Fibroblast of mammary gland (primary cell): ENCODE data around the gene C19orf38.

Experiments used
- DNase-seq: peaks from one replicate; pipeline ENCODE4 v3.0.0-alpha.2; 2010; ENCODE audit warnings: low read depth
- H3K4me3 ChIP-seq: 2 replicates; pipeline ENCODE4 v1.5.1; 2011; ENCODE audit warnings: low read depth, mild to moderate bottlenecking, low read length, moderate library complexity; ENCODE audit not compliant: control insufficient read depth
- TF ChIP-seq, protein P1 (sequence below): conservative IDR thresholded peaks from 2 replicates; pipeline ENCODE4 v1.5.1; 2011; ENCODE audit warnings: low read depth, low read length, inconsistent platforms; ENCODE audit not compliant: control insufficient read depth, insufficient read depth

Gene C19orf38

DNA sequence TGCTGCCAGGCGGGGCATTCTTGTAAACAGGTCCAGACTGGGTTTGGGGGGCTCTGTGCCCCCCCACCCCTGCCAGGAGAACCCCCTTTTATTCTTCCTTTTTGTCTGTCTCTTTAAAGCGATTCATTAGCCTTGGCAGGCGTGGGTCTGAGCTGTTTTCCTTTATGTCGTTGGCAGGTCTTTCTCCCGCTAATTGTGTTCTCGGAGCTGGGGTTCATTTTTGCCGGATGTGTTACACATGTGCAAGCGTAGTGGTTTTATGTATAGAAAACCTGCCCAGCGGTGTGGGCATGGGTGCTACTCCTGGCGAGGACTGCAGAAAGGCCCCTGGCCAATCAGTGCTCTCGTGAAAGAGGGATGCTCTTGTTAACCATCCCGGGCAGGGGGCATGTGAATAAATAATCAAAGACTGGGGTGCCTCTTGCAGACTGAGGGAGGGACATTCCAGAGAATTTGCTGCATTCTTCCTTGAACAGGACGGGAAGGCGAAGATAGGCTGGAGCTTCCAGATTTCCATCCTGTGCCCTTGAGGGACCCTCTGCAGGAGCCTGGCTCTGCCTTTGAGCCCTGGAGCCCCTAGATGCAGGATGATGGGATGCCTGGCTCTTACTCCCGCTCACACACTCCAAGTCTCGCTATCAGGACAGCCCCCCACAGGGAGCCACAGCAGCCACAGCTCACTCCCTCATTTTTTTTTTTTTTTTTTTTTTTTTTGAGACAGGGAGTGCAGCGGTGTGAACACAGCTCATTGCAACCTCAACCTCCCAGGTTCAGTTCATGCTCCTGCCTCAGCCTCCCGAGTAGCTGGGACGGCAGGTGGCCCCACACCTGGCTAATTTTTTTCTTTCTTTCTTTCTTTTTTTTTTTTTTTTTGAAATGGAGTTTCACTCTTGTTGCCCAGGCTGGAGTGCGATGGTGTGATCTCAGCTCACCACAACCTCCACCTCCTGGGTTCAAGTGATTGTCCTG lies 37.3 kb downstream of the C19orf38 start:
- TF ChIP-seq, protein P1, sequence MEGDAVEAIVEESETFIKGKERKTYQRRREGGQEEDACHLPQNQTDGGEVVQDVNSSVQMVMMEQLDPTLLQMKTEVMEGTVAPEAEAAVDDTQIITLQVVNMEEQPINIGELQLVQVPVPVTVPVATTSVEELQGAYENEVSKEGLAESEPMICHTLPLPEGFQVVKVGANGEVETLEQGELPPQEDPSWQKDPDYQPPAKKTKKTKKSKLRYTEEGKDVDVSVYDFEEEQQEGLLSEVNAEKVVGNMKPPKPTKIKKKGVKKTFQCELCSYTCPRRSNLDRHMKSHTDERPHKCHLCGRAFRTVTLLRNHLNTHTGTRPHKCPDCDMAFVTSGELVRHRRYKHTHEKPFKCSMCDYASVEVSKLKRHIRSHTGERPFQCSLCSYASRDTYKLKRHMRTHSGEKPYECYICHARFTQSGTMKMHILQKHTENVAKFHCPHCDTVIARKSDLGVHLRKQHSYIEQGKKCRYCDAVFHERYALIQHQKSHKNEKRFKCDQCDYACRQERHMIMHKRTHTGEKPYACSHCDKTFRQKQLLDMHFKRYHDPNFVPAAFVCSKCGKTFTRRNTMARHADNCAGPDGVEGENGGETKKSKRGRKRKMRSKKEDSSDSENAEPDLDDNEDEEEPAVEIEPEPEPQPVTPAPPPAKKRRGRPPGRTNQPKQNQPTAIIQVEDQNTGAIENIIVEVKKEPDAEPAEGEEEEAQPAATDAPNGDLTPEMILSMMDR = no peak
- no peak overlapping the region for H3K4me3 ChIP-seq

DNA sequence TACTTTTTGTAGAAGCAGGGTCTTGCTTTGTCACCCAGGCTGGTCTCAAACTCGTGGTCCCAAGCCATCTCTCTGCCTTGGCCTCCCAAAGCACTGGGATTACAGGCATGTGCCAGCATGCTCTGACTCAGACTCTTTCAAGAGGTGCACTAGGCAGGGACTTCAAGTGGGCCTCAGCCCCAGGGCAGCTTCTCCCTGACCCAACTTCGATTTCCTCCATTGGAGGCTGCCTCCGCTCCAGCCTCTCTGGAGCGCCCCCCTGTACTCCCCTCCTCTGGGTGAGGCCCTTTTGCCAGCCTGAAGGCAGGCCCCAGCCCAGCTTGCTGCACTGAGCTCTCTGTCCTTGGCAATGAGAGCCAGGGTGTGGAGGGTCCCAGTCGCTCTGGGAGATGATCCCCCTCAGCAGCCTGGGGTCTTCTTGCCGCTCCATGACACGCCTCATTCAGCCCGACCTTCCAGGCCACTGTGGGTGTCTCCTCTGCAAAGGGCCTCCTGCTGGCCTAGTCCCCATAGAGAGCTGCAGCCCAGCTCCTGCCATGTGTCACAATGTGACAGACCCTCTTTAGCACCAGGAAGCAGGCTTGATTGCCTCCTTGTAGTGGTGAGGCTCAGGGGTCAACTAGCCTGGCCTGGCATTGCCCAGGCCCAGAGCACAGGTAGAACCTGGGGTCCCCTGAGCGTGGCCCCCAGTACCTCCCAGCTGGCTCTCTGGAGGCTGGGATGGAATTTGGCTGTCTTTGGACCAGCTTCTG lies 39.6 kb downstream of the C19orf38 start:
- no peak for DNase-seq
- TF ChIP-seq, protein P1 = no peak
- H3K4me3 ChIP-seq = no peak overlapping the region

More for the DNA sequence above, 37.3 kb downstream of the C19orf38 start:
- DNase-seq = no peak

DNA sequence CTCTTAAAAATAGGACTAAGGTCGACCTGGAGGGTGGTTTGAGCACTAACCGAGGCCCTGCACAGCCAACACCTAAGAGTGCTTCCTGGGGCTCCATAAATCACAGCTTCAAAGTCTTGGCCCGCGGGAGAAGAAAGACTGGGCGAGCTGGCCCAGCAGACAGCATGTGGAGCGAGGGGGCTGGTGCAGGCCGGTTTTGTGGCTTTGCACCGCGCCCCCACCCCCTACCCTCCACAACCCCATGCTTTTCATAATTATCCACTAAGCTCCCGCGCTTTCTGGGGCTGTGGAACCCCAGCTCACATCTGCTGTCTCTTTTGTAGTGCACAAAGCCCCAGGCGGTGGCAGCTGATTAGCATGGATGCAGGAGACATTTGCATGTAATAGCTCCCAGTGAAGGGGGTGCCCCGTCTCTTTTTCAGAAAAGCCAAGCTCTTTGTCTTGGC lies 40.2 kb downstream of the C19orf38 start:
- TF ChIP-seq, protein P1 = no peak
- DNase-seq = no peak
- no peak overlapping the region for H3K4me3 ChIP-seq

DNA sequence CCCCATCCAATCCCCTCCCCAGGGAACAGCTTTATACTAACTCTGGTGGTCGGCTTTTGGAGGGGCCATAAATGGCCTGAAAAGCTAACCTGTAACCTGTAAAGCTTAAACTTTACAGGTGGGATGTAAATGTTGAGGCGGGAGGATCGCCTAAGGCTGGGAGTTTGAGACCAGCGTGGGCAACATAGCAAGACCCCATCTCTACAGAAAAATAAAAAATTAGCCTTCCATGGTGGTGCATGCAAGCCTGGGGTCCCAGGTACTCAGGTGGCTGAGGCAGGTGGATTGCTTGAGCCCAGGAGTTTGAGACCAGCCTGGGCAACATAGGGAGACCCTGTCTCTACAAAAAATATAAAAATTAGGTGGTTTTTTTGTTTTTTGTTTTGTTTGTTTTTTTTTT lies 41.7 kb downstream of the C19orf38 start:
- DNase-seq = no peak
- TF ChIP-seq, protein P1 = no peak
- no peak overlapping the region for H3K4me3 ChIP-seq

DNA sequence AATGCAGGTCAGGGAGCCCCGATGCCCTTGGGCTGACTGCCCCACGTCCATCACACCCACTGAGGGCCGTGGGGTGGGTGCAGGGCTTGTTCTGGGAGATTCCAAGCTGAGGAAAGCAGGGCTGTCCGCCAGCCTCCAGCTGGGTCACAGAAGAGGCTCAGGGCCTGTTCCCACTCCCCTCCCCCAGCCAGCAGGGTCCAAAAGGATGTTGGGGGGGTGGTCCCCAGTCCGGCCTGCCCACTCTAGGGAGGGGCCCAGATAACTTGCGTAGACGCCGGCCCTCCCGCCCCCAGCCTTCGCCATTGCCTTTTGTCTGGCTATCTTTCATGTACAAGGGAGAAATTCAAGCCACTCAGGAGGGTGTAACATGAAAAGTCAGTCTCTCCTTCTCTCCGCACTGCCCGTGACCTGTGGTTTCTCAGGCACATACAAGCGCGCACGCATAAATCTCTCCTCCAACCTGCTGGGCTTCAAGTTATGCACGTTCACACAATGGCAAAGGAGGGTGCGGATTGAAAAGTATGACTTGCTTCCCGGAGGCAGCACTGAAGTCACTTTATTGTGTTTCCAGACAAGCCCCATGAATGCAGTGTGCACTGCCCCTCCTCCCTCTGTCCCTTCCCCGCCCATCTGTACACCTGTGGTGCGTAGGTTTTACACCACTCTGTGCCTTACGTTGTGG lies 43.3 kb downstream of the C19orf38 start:
- TF ChIP-seq, protein P1 = no peak
- no peak overlapping the region for H3K4me3 ChIP-seq
- DNase-seq = no peak

DNA sequence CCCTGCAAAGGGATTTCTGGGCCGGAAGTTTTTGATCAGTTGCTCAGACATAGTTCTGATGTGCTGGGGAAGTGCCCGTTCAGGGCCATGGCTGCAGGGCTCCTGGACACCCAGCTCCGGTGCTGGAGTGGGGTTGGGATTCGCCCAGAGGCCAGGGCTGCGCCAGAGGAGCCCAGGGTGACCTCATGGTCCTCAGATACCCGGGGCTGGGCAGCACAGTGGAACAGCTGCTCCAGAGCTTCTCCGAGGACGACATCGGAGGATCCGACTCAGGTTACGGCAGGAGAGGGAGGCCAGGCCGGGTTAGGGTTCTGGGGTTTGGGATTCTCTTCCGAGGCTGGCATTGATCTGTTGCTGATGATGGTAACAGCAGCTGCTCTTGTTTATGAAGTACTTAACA lies 44.0 kb downstream of the C19orf38 start:
- no peak overlapping the region for H3K4me3 ChIP-seq
- DNase-seq = no peak
- TF ChIP-seq, protein P1 = no peak
